H9 (cell line): ENCODE data around the gene DUOX1. TPM values are rescaled to one million over a fixed set of nuclear protein-coding genes. Genes with fewer than 3 reads are reported as not detected.

ENCODE experiments used
- DNase-seq: peaks from one replicate; pipeline ENCODE4 v3.0.0-alpha.2; 2017
- H2AFZ ChIP-seq: one replicate; pipeline ENCODE4 v1.6.1; 2013; ENCODE audit warnings: mild to moderate bottlenecking, low read length, control low read depth, moderate library complexity
- H2AK5ac ChIP-seq: 2 replicates; pipeline ENCODE4 v1.6.1; 2013; ENCODE audit warnings: low read length, control low read depth, mixed read lengths; ENCODE audit not compliant: insufficient read length
- H2BK120ac ChIP-seq: one replicate; pipeline ENCODE4 v1.6.1; 2013; ENCODE audit warnings: low read depth, mild to moderate bottlenecking, low read length, control low read depth, inconsistent platforms; ENCODE audit not compliant: poor library complexity, severe bottlenecking
- H2BK12ac ChIP-seq: 2 replicates; pipeline ENCODE4 v1.6.1; 2013; ENCODE audit warnings: low read length, control low read depth, mixed read lengths, low read depth; ENCODE audit not compliant: insufficient read length
- H2BK15ac ChIP-seq: 2 replicates; pipeline ENCODE4 v1.6.1; 2013; ENCODE audit warnings: low read depth, low read length, control low read depth
- H2BK20ac ChIP-seq: one replicate; pipeline ENCODE4 v1.6.1; 2013; ENCODE audit warnings: low read depth, mild to moderate bottlenecking, low read length, control low read depth, inconsistent platforms; ENCODE audit not compliant: poor library complexity, severe bottlenecking
- H2BK5ac ChIP-seq: 2 replicates; pipeline ENCODE4 v1.6.1; 2013; ENCODE audit warnings: low read length, control low read depth, mixed read lengths; ENCODE audit not compliant: insufficient read length
- H3K14ac ChIP-seq: 2 replicates; pipeline ENCODE4 v1.6.1; 2013; ENCODE audit warnings: low read length, control low read depth; ENCODE audit not compliant: insufficient read depth
- H3K18ac ChIP-seq: 2 replicates; pipeline ENCODE4 v1.6.1; 2013; ENCODE audit warnings: low read depth, mild to moderate bottlenecking, mixed read lengths, low read length, control low read depth; ENCODE audit not compliant: insufficient read length
- H3K23ac ChIP-seq: 2 replicates; pipeline ENCODE4 v1.6.1; 2013; ENCODE audit warnings: low read length, control low read depth, mixed read lengths, low read depth; ENCODE audit not compliant: insufficient read length
- H3K23me2 ChIP-seq: 2 replicates; pipeline ENCODE4 v1.6.1; 2013; ENCODE audit warnings: low read depth, mild to moderate bottlenecking, mixed read lengths, low read length, control low read depth; ENCODE audit not compliant: insufficient read length, poor library complexity, severe bottlenecking
- H3K27ac ChIP-seq: 2 replicates; pipeline ENCODE4 v1.5.1; 2013; ENCODE audit warnings: low read length, control low read depth, mixed read lengths, low read depth; ENCODE audit not compliant: insufficient read length
- H3K27me3 ChIP-seq: 2 replicates; pipeline ENCODE4 v1.6.1; 2013; ENCODE audit warnings: low read length, control low read depth, inconsistent platforms; ENCODE audit not compliant: insufficient read depth
- H3K4ac ChIP-seq: 2 replicates; pipeline ENCODE4 v1.6.1; 2013; ENCODE audit warnings: low read depth, mild to moderate bottlenecking, control low read depth, inconsistent platforms, low read length, moderate library complexity
- H3K4me1 ChIP-seq: 2 replicates; pipeline ENCODE4 v1.6.1; 2013; ENCODE audit warnings: low read length, control low read depth, inconsistent platforms; ENCODE audit not compliant: insufficient read depth
- H3K4me2 ChIP-seq: 2 replicates; pipeline ENCODE4 v1.6.1; 2013; ENCODE audit warnings: low read length, control low read depth, mixed read lengths; ENCODE audit not compliant: insufficient read length, insufficient read depth
- H3K56ac ChIP-seq: 2 replicates; pipeline ENCODE4 v1.6.1; 2013; ENCODE audit warnings: low read depth, mild to moderate bottlenecking, mixed read lengths, low read length, control low read depth; ENCODE audit not compliant: insufficient read length
- H3K79me1 ChIP-seq: 2 replicates; pipeline ENCODE4 v1.6.1; 2013; ENCODE audit warnings: low read depth, mild to moderate bottlenecking, moderate library complexity, low read length, control low read depth, inconsistent platforms; ENCODE audit not compliant: insufficient read depth, poor library complexity, severe bottlenecking
- H3K79me2 ChIP-seq: 2 replicates; pipeline ENCODE4 v1.6.1; 2013; ENCODE audit warnings: low read length, control low read depth, inconsistent platforms; ENCODE audit not compliant: insufficient read depth
- H3K9ac ChIP-seq: 2 replicates; pipeline ENCODE4 v1.6.1; 2013; ENCODE audit warnings: low read length, control low read depth, mixed read lengths; ENCODE audit not compliant: insufficient read length; ENCODE audit errors: extremely low read depth
- H3K9me3 ChIP-seq: one replicate; pipeline ENCODE4 v1.6.1; 2013; ENCODE audit warnings: low read depth, low read length, inconsistent platforms; ENCODE audit not compliant: control insufficient read depth
- H3T11ph ChIP-seq: one replicate; pipeline ENCODE4 v1.6.1; 2013; ENCODE audit warnings: mild to moderate bottlenecking, low read length, control low read depth, inconsistent platforms
- H4K20me1 ChIP-seq: one replicate; pipeline ENCODE4 v1.6.1; 2013; ENCODE audit not compliant: control insufficient read depth, insufficient read length, insufficient read depth
- H4K5ac ChIP-seq: 2 replicates; pipeline ENCODE4 v1.6.1; 2013; ENCODE audit warnings: low read depth, mild to moderate bottlenecking, mixed read lengths, low read length, control low read depth; ENCODE audit not compliant: insufficient read length
- H4K8ac ChIP-seq: replicated peaks from 2 replicates; pipeline ENCODE4 v1.6.1; 2013; ENCODE audit warnings: low read length, control low read depth, mixed read lengths, low read depth; ENCODE audit not compliant: insufficient read length
- H4K91ac ChIP-seq: 2 replicates; pipeline ENCODE4 v1.6.1; 2013; ENCODE audit warnings: low read depth, mild to moderate bottlenecking, moderate library complexity, mixed read lengths, low read length, control low read depth; ENCODE audit not compliant: insufficient read length
- H3K27ac Mint-ChIP-seq, 3 experiments: 2 replicates in 2 of 3; 3 replicates in 1 of 3; pipeline ENCODE4 v1.8.0; 2020 to 2021; ENCODE audit warnings: mixed read lengths in 3 of 3, mild to moderate bottlenecking in 1 of 3, moderate library complexity in 1 of 3
- H3K27me3 Mint-ChIP-seq: 2 replicates; pipeline ENCODE4 v1.8.0; 2021; ENCODE audit warnings: low read depth, mild to moderate bottlenecking, moderate library complexity, mixed read lengths
- H3K36me3 Mint-ChIP-seq, 3 experiments: 2 replicates in 2 of 3; 3 replicates in 1 of 3; pipeline ENCODE4 v1.8.0; 2020 to 2021; ENCODE audit warnings: low read depth in 3 of 3, mixed read lengths in 3 of 3; ENCODE audit not compliant: insufficient read depth in 1 of 3
- H3K4me1 Mint-ChIP-seq, 2 experiments: 2 replicates each; pipeline ENCODE4 v1.8.0; 2020; ENCODE audit warnings: mixed read lengths in 2 of 2
- H3K4me3 Mint-ChIP-seq, 2 experiments: 2 replicates in 1 of 2; 3 replicates in 1 of 2; pipeline ENCODE4 v1.8.0; 2020 to 2021; ENCODE audit warnings: mild to moderate bottlenecking in 2 of 2, mixed read lengths in 2 of 2, moderate library complexity in 1 of 2
- H3K9me3 Mint-ChIP-seq, 2 experiments: 2 replicates in 1 of 2; 3 replicates in 1 of 2; pipeline ENCODE4 v1.8.0; 2020; ENCODE audit warnings: mild to moderate bottlenecking in 2 of 2, mixed read lengths in 2 of 2, moderate library complexity in 1 of 2
- WGBS: extraction: QIAGEN DNeasy Blood & Tissue Kit; methylation state at CpG from one replicate; pipeline ENCODE4 v1.1.7; 2013; ENCODE audit warnings: missing lambda C conversion rate, low lambda C conversion rate, mixed read lengths; ENCODE audit not compliant: insufficient read length; ENCODE audit errors: extremely low coverage; 5-methylcytosine and 5-hydroxymethylcytosine counted together
- total RNA-seq: library from RNA; stranded (reverse); gene quantifications from 2 replicates; pipeline ENCODE4 v1.2.1, GENCODE V29; 2021
- TF ChIP-seq, protein P1 (sequence below): fragments of 200-600 bp; sonication (generic); conservative IDR thresholded peaks from 3 replicates; pipeline ENCODE4 v1.8.0; 2021; ENCODE audit warnings: antibody characterized with exemption, mild to moderate bottlenecking

The DUOX1 gene
- total RNA-seq, 1 experiment from 2014 or later, result 2.6 TPM

DNA sequence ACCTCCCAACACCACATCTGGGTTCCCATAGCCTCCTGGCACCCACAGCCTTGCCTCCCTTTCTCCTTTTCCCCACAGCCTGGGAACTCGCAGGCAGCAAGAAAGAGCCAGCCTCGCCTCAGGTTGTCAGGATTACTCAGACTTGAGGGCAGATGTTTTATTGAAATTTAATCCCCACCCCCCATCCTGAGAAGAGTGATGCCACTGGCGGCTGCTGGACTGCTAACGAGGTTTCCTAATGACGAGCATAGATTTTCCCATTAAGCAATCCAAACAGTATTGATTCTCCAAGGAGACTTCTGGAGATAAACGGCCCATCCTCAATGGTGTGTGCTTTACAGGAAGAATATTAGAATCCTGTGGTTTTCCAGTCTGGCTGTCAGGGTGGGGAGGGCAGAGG is 44.3 kb downstream of the DUOX1 start:
- no peaks in the 10 kb centered on the region for H3K27me3 Mint-ChIP-seq
- Histone ChIP-seq H4K8ac (no peak overlapping the region), H3K4me2 (no peak overlapping the region), H3K56ac (no peak overlapping the region), H3K27ac (no peak overlapping the region), H3T11ph (no peak overlapping the region), H2BK12ac (no peak overlapping the region), H2BK5ac (no peak overlapping the region), H2BK120ac (no peak overlapping the region), H4K20me1 (no peaks in the 10 kb centered on the region), H2BK20ac (no peak overlapping the region), H2AK5ac (no peak overlapping the region), H3K9ac (no peak overlapping the region), H3K23ac (no peak overlapping the region), H3K79me2 (no peaks in the 10 kb centered on the region), H3K23me2 (no peaks in the 10 kb centered on the region), H3K14ac (no peak overlapping the region), H4K5ac (no peak overlapping the region), H4K91ac (no peak overlapping the region), H3K79me1 (no peaks in the 10 kb centered on the region), H3K9me3 (no peaks in the 10 kb centered on the region), H3K4ac (no peak overlapping the region), H3K18ac (no peak overlapping the region), H3K4me1 (peaks cover 7% of the 10 kb centered on the region), H2AFZ (no peak overlapping the region), H2BK15ac (no peak overlapping the region), H3K27me3 (no peaks in the 10 kb centered on the region)
- no peak overlapping the region for H3K27ac Mint-ChIP-seq
- peaks cover 17 to 18% of the 10 kb centered on the region in 2 experiments for H3K4me1 Mint-ChIP-seq
- no peak for DNase-seq
- TF ChIP-seq, protein P1, sequence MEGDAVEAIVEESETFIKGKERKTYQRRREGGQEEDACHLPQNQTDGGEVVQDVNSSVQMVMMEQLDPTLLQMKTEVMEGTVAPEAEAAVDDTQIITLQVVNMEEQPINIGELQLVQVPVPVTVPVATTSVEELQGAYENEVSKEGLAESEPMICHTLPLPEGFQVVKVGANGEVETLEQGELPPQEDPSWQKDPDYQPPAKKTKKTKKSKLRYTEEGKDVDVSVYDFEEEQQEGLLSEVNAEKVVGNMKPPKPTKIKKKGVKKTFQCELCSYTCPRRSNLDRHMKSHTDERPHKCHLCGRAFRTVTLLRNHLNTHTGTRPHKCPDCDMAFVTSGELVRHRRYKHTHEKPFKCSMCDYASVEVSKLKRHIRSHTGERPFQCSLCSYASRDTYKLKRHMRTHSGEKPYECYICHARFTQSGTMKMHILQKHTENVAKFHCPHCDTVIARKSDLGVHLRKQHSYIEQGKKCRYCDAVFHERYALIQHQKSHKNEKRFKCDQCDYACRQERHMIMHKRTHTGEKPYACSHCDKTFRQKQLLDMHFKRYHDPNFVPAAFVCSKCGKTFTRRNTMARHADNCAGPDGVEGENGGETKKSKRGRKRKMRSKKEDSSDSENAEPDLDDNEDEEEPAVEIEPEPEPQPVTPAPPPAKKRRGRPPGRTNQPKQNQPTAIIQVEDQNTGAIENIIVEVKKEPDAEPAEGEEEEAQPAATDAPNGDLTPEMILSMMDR, result no peak
- no CpG with 5 or more reads among the region's 6 CpGs for WGBS
- no peak overlapping the region for H3K4me3 Mint-ChIP-seq
- peaks cover 28 to 38% (median 30%) of the 10 kb centered on the region in 3 experiments; a peak in 6 of 7 replicates for H3K36me3 Mint-ChIP-seq
- no peaks in the 10 kb centered on the region for H3K9me3 Mint-ChIP-seq
